ENCODE results near the gene ATF7IP2.

ATF7IP2 gene

DNA sequence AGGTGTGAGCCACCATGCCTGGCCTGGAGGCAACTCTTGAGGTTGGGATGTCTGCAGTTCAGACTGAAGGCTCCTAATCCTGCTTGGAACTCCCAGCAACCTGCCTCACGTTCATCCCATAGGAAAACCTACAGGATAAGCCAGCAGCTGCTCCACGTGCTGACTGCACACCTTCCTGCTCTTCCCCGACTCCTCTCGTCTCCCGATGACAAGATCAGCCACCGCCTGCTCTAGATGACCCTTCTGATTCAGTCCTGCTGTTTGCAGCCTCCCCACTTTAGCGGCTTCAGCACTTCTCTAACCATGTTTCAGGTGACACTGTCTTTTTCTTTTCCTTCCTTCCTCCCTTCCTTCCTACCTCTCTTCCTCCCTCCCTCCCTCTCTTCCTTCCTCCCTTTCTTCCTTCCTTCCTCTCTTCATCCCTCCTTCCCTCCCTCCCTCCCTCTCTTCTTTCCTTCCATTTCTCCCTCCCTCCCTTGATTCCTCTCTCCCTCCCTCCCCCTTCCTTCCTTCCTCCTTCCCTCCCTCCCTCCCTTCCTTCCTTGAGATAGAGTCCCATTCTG lies 132.7 kb downstream of the ATF7IP2 start:
- DNase-seq, result no peak

DNA sequence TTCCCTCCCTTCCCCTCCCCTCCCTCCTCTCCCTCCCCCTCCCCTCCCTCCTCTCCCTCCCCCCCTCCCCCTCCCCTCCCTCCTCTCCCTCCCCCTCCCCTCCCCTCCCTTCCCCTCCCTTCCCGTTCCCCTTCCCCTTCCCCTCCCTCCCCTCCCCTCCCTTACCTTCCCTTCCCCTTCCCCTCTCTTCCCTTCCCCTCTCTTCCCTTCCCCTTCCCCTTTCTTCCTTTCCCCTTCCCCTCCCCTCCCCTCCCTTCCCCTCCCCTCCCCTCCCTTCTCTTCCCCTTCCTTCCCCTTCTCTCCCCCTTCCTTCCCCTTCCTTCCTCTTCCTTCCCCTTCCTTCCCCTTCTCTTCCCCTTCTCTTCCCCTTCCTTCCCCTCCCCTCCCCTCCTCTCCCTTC lies 133.4 kb downstream of the ATF7IP2 start:
- no peak for DNase-seq

GRCh38 chr16:10519929-10520868 lies 134.3 kb downstream of the ATF7IP2 start:
- no peak for DNase-seq

DNA sequence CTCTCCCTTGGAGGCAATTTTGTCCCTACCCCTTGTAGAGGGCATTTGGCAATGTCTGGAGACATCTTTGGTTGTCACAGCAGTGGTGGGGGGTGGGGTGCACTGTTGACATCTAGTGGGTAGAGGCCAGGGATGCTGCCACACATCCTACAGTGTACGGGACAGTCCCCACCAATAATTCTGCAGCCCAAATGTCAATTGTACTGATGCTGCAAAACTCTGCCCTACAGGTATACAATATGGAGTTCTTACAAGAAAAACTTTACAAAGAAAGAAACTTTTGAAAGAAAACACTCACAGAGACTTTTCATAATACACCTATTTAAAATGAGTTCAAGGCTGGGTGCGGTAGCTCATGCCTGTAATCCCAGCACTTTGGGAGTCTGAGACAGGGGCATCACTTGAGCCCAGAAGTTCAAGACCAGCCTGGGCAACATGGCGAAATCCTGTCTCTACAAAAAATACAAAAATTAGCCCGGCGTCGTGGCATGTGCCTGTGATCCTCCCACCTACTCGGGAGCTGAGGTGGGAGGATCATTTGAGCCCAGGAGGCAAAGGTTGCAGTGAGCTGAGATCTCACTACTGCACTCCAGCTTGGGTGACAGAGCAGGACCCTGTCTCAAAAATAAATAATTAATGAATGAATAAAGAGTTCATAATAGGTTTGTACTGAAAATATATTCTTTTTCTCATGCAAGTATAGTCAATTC lies 135.2 kb downstream of the ATF7IP2 start:
- no peak for DNase-seq

GRCh38 chr16:10521681-10522274 lies 135.9 kb downstream of the ATF7IP2 start:
- peak; percentile 45 for DNase-seq

- DNase-seq, result no peak
Measured at GRCh38 chr16:10522966-10523365, 137.1 kb downstream of the ATF7IP2 start.

DNA sequence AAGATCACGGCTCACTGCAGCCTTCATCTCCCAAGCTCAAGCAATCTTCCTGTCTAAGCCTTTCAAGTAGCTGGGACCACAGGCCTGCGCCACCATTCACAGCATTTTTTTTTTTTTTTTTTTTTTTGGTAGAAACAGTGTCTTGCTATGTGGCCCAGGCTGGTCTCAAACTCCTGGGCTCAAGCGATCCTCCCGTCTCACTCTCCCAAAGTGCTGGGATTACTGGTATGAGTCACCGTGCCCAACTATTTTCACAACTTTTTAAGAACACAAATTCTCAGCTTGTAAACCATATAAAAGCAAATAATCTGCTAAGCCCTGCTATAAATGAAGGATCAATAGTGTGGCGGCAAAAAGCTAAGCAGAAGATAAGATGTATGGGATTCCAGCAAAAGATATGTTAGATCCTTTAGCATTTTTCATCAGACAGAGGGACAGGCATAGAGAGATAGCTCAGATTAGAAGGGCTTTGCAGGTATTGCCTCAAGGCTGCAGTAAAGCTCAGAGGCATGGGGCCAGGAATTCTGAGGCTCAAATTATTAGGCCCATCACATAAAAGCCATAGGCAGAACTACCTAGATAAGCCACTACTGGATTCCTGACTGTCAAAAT lies 139.5 kb downstream of the ATF7IP2 start:
- DNase-seq, result no peak

GRCh38 chr16:10526962-10527361 lies 141.1 kb downstream of the ATF7IP2 start:
- DNase-seq, result no peak

DNA sequence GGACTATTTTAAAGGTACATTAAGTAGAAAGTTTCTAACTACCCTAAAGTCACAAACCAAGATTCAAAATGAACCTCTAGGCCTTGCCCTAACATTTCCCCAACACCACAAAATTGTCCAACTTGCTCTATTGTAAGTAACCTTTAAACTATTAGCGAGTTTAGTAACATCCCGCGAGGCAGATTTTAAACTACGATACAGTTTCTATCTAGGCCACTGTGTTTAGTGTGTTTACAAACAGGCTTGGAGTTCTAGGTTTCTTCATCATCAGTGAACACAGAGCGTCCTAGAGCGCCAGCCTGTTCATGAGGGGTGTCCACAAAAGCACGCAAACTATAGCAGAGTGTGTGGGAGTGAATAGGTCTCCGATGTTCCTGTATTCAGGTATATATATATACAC lies 142.8 kb downstream of the ATF7IP2 start:
- DNase-seq, result no peak

- DNase-seq, result no peak
Measured at GRCh38 chr16:10529895-10530669, 144.2 kb downstream of the ATF7IP2 start.

DNA sequence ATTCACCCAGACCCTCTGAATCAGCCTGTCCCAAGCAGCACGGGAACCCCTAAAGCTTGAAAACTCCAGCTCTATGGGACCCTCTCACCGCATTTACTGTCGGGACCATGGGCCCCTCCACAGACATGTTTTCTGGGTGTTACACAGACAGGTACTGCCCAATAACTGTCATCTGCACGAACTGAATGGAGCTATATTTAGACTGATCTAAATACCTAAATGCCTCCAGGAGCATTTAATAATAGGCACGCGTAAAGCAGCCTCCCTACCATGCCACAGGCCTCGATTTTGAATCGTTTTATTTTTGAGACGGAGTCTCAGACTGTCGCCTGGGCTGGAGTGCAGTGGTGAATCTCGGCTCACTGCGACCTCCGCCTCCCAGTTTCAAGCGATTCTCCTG lies 144.8 kb downstream of the ATF7IP2 start:
- DNase-seq, result no peak

GRCh38 chr16:10531582-10531981 lies 145.7 kb downstream of the ATF7IP2 start:
- DNase-seq, result no peak

All from NCI-H1105 (cell line).